ENCODE results near the gene NCEH1.
"Not testable (repeated sequence)": the region's sequence is repeated elsewhere in the genome, so short reads cannot be mapped to it uniquely, and the experiment has no call there.

Gene NCEH1, protein sequence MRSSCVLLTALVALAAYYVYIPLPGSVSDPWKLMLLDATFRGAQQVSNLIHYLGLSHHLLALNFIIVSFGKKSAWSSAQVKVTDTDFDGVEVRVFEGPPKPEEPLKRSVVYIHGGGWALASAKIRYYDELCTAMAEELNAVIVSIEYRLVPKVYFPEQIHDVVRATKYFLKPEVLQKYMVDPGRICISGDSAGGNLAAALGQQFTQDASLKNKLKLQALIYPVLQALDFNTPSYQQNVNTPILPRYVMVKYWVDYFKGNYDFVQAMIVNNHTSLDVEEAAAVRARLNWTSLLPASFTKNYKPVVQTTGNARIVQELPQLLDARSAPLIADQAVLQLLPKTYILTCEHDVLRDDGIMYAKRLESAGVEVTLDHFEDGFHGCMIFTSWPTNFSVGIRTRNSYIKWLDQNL

DNA sequence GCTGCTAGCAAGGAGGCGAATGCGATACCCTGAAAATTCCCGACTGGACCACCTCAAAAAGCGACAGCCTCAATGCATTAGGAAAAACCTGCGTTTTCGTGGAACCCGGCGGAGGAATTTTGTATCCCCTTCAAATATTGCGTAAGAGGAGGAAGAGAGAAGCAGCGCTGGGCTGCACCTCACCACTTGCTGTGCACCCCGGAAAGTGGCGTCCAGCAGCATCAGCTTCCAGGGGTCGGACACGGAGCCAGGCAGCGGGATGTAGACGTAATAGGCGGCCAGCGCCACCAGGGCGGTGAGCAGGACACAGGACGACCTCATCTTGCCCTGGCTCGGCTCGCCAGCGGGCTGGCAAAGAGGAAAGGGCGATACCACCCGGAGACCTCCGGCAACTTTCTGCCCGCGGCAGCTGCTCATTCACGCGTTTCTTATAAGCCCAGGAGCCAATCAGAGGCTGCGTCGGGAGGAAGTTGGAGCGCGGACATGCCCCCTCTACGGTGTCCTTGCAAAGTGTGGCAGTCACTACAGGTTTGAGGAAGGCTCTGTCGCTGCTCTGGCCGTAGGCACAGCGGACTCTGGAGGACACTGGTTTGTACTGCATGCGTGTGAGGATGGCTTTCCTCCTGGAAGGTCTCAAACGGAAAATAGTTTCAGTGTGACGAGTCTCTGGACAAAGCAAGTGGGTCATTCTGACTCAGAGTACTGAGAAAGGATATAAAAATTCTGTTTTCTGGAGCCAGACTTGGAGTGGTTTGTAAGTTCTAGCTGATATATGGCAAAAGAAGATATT is at the start of gene NCEH1:
Gene NCEH1 (minus strand): TSS at position 404 of the 790 bp plus-strand sequence. CDS start 83 bp downstream, at position 321.
- DNase-seq = peak; percentile 85

DNA sequence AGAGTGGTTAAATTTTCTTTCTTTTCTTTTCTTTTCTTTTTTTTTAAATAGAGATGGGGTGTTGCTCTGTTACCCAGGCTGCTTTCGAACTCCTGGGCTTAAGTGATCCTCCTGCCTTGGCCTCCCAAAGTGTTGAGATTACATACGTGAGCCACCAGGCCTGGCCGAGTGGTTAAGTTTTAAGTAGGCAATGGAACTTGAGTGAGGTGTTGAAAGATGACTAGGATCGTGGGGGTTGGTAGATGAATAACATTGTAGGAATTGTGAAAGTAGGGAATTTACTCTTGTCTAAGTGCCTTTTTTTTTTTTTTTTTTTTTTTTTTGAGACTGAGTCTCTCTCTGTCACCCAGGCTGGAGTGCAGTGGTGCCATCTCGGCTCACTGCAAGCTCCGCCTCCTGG is 49.5 kb upstream of the NCEH1 start:
- DNase-seq = not testable (repeated sequence)

DNA sequence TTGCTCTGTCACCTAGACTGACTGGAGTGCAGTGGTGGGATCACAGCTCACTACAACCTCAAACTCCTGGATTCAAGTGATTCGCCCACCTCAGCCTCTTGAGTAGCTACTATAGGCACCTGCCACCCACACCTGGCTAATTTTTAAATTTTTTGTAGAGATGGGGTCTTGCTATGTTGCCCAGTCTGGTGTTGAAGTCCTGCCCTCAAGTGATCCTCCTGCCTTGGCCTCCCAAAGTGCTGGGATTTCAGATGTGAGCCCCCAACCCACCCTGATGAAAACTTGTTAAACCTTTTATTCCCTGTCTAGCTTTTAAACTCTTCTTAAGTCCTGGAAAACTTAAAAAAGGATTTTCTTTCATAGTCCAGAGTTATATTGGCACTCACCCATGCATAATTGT is 42.3 kb upstream of the NCEH1 start:
- DNase-seq = no peak

DNA sequence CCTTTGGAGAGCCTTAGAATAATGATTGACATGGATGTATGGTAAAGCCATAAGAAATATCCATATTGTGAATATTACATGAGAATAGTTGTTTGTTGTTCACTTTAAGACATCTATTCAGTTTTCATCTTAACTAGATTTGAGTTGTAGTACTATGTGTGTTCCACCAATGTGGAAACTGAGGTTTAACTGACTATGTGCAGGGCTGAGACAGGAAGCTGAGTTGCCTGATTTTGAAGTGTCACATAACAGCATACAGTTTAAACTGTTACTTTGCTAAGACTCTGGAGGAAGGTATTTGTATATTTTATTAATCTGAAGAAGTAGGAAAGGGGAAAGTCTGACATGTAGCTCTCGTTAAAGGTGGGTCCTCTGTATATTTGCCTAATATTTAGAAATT is 41.8 kb upstream of the NCEH1 start:
- DNase-seq = no peak

DNA sequence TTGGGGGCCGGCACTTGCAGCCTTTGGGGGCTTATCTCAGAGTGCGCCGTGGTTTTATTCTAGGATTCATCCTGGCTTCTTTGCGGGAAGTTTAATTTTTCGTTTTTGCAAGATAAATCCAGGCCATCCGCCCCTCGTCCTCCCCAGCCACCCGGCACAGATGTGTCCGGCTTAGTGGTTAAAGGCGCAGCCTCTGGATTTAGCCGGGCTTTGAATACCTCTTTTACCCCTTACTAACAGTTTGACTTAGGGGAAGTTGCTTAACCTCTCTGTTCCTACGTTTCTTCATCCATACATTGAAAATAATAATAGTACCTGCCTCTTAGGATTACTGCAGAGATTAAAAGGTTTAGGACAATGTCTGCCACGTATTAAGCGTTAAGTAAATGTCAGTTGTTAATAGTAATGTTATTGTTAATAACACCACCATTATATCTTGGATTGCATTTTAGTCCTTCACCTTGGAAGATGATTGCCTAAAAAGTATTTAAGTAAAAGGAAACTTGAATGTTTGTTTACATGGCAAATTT is 40.4 kb upstream of the NCEH1 start:
- DNase-seq = peak; percentile 45

DNA sequence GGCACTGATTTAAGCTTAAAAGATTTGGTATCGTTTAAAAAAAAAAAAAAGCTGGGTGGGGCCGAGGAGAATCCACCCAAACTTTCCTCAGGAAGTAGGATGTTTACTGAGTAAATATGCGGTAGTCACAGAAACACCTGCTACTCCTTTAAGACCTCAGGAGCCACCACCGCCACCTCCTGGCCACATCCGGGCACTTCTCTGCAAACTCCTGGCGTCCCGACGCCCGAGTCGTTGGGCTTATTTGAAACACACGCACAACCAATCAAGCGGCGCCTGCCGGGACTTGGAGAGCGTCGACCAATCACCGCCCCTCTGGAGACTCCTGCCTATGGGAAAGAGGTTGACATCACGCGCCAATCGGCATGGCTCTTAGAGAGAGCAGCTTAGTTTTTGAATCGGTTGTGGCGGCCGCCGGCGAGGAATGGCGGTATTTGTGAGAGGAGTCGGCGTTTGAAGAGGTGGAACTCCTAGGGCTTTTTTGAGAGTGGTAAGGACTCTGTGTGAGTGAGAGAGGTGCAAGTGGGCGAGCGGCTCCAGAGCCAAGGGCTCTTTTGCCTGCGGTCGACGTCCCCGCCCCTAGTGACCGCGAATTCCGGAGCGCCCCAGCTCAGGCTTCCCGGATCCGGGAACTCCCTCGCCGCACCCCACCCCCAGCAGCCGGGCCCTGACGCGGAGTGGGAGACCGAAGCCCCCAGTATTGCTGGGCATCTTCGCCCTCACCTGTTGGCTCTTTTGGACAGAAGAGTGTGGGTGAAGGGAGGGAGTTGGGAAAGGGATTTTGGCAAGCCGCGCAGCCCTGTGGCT is 39.7 kb upstream of the NCEH1 start, which contains the start of gene ECT2:
Gene ECT2 (plus strand): TSS at position 359 of the 807 bp plus-strand sequence. CDS start 3,805 bp downstream, outside the sequence.
- peak; percentile 98 for DNase-seq

DNA sequence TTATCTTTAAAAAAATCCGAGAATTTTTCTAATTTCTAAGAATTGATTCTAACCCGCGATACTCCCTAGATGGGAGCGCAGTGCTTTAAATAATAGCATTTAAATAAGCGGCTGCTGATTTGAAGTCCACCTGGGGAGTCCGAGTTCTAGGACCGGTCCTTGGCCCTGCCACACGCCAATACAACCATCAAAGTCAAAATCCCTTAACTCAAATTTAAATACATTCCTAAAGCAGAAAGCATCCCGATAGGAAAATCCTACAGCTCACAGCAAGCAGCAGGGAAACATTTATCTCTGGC is 39.2 kb upstream of the NCEH1 start:
- DNase-seq = no peak

DNA sequence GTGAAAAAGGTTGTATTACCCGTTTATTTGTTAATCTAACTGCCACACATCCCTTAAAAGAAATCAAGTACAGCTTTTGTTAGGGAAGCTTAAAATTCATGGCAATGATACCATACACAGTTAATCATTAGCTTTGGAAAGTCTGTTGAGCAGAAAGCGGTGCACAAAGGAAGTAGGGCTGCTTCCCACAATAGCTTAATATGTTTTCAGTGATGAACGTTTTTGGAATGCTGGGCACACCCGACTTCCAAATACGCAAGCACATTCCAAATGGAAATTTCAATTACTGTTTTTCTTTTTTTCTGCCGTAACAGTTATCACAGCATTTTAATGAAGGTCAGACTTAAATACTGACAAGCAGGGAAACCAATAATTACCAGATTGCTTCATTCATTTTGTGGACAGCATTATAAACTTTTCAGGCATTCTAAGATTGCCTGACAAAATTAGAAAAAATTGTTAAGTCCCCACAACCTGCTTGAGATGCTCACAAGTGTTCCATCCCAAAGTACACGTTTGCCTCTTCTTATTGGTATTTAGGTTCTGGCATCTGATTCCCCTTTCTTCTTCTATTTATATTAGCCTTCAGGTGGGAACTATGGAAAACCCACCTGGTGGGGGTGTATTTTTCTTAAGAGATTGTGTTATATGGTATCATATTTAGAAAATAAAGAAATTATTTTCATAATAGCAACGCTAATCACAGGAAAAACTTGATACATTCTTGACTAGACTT is 38.5 kb upstream of the NCEH1 start:
- no peak for DNase-seq

DNA sequence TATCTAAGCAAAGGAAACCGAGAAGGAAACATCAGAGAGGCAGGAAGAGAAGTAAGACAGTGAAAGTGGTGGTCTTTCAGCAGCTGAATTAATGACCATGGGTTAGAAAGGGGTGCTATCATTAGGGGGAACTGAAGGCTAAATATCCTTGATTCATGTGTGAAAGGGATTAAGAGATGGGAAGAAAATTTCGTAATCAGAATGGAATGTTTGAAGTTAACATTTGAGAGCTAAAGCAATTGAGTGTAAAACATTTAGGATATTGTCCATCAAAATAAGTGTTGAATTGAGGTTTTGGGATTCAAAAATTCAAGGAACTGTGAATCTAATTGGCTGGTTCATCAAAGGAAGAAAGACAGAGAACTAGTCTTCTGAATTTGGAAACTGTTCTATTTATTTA is 35.6 kb upstream of the NCEH1 start:
- no peak for DNase-seq

DNA sequence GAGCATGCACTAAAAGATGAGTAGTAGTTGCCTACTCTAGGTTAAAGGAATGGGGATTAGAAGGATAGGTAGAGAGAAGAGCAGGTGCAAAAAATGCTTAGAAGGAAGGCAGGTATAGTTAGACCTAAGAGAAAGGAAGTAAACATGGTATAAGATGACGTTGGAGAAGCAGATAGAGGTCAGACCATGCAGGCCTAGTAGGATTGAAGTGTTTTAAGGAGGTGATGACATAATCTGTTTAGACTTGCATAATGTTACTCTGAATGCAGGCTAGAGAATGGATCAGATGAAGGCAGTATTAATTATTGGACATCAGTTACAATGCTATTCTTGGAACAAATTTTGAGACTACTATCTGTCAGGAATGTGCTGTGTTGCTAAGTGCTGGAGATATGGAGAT is 28.6 kb upstream of the NCEH1 start:
- DNase-seq = no peak

DNA sequence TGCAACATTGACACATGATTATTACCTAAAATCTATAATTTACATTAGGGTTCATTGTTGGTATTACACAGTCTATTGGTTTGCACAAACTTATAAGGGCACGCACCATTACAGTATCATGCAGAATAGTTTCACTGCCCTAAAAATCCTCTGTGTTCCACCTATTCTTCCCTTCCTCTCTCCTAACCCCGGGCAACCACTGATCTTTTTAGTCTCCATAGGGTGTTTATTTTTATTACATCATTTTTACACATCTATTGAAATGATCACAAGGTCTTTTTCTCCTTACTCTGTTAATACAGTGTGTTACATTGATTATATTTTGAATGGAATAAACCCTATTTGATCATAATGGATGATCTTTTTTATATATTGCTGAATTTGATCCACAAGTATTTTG is 24.1 kb upstream of the NCEH1 start:
- no peak for DNase-seq

DNA sequence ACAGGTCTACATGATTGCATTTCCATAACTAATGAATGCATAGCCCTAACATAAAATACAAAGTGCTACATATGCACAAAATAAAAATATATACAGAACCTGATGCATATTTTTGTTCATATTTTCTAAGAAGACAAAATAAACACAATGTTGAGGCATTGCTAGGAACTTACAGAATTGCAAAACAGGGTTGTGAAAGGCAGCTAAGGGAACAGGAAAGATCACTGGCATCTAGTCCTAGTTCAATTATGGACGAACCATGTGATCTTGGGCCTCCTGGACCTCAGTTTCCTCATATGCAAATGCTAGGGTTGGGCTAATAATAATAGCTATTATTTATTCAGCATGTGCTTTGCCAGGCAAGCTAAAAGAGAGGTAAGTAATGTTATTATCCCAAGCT is 15.5 kb upstream of the NCEH1 start:
- no peak for DNase-seq

DNA sequence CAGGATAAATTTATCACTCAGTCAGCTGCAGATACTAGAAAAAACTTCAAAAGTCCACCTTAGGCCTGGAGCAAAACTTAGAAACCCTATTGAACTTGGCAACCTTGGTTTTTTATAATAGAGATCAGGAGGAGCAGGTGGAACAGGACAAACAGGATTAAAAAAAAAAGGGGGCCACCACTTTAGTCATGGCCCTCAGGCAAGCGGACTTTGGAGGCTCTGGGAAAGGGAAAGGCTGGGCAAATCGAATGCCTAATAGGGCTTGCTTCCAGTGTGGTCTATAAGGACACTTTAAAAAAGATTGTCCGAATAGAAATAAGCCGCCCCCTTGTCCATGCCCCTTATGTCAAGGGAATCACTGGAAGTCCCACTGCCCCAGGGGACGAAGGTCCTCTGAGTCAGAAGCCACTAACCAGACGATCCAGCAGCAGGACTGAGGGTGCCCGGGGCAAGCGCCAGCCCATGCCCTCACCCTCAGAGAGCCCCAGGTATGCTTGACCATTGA is 11.7 kb upstream of the NCEH1 start:
- DNase-seq = not testable (repeated sequence)

DNA sequence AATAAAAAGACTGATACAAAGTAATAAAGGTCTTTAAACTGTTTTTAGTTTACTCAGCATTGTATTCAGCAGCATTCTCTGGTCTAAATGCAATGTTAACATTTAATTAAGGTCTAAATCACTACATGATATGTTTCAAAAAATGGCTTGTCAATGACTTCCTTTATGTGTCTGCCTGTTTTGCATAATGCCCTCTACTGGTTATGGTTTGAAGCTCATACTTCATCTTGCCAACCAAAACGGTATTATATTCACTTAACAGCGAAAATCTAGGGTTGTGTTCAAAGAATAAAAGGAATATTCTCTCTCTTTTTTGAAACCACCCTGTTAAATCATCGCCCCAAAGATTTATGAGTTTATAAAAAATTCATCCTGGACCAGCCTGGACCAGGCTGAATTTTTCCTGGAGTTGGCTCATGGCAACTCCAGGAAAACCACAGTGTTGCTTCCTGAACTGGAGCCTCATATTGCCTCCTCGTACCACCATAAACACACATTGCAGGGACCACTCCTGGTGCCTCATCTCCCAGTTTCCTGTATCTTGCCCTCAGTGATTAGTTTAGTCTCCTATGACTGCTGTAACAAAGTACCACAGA is 6.7 kb upstream of the NCEH1 start:
- no peak for DNase-seq

DNA sequence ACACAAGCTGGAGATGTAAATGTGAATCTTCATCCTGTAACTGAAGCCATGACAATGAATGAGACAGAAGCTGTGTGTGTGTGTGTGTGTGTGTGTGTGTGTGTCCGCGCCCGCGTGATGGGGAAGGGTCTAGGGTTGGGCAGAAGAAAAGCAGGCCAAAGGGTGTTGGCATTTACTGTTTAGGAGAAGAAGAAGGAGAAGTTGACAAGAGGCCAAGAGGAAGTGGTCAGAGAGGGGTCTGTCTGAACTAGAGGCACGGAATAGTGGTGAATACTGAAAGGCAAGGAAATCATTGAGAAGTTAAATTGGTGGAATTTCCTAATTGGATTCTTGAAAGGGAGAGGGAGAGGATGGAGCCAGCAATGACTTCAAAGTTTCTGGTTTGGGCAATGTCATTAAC is 5.6 kb upstream of the NCEH1 start:
- no peak for DNase-seq

DNA sequence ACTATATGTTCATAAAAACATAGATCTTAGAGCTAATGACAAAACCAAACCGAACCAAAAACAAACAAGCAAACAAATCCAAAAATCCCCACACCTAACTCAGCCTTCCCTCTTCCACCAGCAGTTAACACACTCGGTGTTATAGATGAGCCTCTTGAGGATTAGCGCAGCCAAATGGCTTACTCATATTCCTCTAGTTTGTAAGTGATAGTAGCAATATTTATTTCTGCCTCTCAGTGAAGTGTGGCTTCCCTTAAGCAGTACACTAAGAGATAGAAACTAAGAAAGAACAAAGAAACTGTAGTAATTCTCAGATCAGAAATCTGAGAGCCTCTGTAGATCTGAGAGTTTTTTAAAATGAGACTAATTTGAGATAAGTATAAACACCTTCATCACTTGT is 2.4 kb upstream of the NCEH1 start:
- no peak for DNase-seq

DNA sequence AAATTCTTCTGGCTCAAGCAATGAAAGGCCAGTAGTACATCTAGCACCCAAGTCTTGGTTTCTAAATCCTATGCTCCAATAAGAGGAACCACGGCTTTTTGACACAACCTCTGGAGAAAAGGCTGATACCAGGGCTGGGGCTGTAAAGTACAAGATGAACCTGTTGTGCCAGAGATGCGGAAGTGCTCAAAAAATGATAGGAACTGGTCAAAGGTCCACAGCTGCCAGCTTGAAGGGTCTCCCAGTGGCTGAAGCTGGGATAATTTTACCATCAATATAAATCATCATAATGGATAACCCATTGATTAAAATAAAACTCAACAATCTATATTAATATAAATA is 558 bp upstream of the NCEH1 start:
- peak; percentile 4 for DNase-seq

DNA sequence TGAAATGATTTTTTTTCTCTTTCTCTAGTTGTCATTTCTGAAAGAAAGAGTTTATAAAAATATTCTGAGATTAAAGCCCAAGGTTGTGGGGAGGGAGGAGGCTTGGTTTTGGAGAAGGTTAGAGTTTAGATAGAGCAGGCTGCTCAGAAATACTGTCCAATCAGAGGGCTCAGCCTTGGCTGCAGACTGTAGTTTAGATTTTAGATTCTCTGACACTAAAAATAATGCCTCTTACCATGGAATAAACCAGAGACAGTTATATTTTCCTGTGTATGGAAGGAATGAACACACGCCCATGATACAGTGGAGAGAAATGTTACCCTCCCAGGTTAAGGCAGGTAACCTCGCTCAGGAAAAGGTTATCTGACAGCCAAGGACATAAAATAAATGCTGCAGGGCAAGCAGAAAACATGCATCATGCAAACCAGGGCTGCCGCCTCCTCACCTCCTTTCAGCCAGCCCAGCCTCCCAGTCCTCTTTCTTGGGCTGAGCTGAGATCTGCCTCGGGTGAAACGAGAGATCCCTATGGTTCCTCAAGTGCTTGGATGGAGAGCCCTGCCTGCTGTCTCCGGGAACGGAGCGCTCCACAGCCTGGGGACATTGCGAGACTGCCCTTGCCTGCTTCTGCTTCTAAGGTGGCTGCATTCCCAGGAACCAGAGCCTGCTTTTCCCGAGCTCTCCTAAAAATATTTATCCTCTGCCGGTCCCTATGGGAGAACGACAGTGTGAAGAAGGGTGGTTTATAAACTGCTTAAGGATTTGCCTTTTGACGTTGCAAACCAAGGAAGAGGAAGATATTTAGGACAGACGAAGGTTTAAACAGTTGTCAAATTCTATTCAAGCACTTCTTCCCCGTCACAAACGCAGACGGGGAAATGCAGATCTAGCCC is 848 bp downstream of the NCEH1 start:
- DNase-seq = peak; percentile 32

DNA sequence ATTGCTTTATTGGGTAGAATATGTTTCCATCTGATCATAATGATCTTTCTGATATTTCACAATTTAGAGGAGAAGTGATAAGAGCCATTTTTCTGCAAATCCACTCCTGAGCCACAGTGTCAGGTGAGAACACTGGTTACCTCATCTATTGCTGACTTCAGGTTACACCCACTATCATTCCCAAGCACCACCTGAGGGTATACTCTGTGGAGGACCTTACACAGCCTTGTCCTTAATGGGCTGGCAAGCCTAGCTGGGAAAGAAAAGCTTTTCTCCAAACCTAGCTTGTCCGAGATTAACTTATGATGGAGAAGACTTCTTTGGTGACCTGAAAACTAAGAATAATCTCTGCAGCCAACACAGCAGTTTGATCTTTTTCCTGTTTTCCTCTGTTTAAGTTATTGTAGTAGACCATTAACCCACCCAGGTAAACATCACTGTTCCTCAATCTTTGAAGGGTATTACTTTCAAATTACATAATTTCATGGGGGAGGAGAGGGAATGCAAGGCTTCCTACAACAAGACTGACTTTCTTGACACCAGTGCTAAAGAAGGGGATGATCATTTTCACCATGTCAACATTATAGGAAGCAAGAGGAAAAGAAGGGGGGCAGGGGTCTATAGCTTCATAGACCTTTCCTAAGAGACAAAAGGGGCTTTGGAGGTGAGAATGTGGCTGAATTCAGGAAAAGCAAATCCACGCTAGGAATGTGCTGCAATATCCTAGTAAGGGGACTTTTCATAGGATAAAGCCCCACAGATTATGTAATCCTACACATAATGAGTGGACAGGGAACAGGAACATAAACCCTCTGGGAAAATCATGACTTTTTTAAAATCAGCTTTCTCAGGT is 1.7 kb downstream of the NCEH1 start:
- no peak for DNase-seq

DNA sequence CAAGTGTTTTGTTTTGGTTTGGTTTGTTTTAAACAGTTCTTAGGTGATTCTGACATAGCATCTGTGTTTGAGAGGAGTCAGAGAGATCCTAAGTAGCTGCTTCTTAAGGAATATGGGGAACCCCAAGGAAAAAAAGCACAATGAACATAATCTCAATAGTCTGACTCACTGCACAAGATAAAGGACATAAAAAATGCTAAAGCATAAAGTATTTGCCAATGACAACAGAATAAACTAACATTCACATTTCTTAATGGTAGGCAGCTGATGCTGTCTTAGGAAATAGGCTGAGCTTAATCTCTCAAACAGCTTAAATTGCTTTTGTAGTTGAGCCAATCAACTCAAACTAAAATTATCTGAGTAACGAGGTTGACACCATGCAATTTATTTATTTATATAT is 2.9 kb downstream of the NCEH1 start:
- no peak for DNase-seq
